IPS DF 4.7 (cell line): ENCODE measurements around the gene MT1B.

Source experiments
- DNase-seq: peaks from one replicate; pipeline ENCODE4 v3.0.0-alpha.2; 2013; ENCODE audit warnings: low spot score; ENCODE audit errors: extremely low read depth

MT1B gene

GRCh38 chr16:56651586-56651985, at the start of gene MT1B:
TSS of gene MT1B (plus strand) at chr16:56651886. CDS start at chr16:56651954, 68 bp downstream.
- no peak for DNase-seq

- no peak for DNase-seq
Measured at GRCh38 chr16:56603589-56603988, 48.1 kb upstream of the MT1B start.

- DNase-seq: no peak
Measured at GRCh38 chr16:56604966-56605365, 46.7 kb upstream of the MT1B start.

GRCh38 chr16:56605475-56605874, 46.2 kb upstream of the MT1B start:
- no peak for DNase-seq

- no peak for DNase-seq
Measured at GRCh38 chr16:56606071-56606475, 45.6 kb upstream of the MT1B start.

GRCh38 chr16:56606476-56607108, 45.1 kb upstream of the MT1B start:
- DNase-seq: no peak

- no peak for DNase-seq
Measured at GRCh38 chr16:56607109-56607618, 44.5 kb upstream of the MT1B start.

GRCh38 chr16:56607675-56608042, 44.0 kb upstream of the MT1B start:
- DNase-seq: no peak

- DNase-seq: no peak
Measured at GRCh38 chr16:56608043-56608875, 43.4 kb upstream of the MT1B start, which contains the start of gene MT2A. TSS of gene MT2A (plus strand) at chr16:56608584. CDS start at chr16:56608656, 72 bp downstream.

- DNase-seq: no peak
Measured at GRCh38 chr16:56608876-56609462, 42.7 kb upstream of the MT1B start.

- DNase-seq: no peak
Measured at GRCh38 chr16:56609463-56609921, 42.2 kb upstream of the MT1B start.

GRCh38 chr16:56610017-56610608, 41.6 kb upstream of the MT1B start:
- DNase-seq: no peak

GRCh38 chr16:56610609-56611111, 41.0 kb upstream of the MT1B start:
- DNase-seq: no peak

GRCh38 chr16:56611281-56611833, 40.3 kb upstream of the MT1B start:
- DNase-seq: no peak

- DNase-seq: no peak
Measured at GRCh38 chr16:56613706-56614105, 38.0 kb upstream of the MT1B start.

GRCh38 chr16:56614549-56614991, 37.1 kb upstream of the MT1B start:
- no peak for DNase-seq

GRCh38 chr16:56615353-56615752, 36.3 kb upstream of the MT1B start:
- no peak for DNase-seq

GRCh38 chr16:56616608-56617211, 35.0 kb upstream of the MT1B start:
- DNase-seq: no peak

GRCh38 chr16:56617212-56618085, 34.2 kb upstream of the MT1B start:
- DNase-seq: no peak

- DNase-seq: no peak
Measured at GRCh38 chr16:56618138-56618537, 33.5 kb upstream of the MT1B start.
